GM04503 (cell line): ENCODE data around the gene CSNK2B.

ENCODE experiments used
- DNase-seq: peaks from one replicate; pipeline ENCODE4 v3.0.0-alpha.2; 2012; ENCODE audit warnings: low read depth

CSNK2B gene

DNA sequence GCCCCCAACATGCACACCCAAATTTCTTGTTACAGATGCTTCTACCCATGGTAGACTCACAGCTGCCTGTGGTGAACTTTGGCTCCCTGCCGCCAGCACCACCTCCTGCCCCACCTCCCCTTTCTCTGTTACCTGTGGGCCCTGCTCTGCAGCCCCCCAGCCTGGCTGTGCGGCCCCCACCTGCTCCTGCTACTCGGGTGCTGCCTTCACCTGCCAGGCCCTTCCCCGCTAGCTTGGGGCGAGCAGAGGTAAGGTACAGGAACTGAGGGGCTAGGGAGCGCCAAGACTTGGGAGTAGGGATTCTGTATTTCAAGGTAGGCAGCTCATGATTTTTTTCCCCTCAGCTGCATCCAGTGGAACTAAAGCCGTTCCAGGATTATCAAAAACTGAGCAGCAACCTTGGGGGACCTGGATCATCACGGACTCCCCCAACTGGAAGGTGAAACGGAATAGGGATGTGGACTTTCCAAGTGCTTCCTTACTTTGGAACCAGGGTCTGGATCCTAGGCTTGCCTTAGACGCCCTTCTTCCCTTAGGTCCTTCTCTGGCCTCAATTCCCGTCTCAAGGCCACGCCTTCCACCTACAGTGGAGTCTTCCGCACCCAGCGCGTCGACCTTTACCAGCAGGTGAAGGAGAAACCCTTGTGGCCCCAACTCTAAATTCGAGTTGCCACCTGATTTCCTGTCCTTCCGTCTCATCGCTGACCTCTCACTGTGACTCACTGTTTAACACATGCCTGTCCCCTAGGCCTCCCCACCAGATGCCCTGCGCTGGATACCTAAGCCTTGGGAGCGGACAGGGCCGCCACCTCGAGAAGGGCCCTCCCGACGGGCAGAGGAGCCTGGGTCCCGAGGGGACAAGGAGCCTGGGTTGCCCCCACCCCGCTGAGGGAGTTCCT, 28.9 kb upstream of the CSNK2B start:
- DNase-seq = no peak

GRCh38 chr6:31639043-31639442, 26.8 kb upstream of the CSNK2B start:
- no peak for DNase-seq

DNA sequence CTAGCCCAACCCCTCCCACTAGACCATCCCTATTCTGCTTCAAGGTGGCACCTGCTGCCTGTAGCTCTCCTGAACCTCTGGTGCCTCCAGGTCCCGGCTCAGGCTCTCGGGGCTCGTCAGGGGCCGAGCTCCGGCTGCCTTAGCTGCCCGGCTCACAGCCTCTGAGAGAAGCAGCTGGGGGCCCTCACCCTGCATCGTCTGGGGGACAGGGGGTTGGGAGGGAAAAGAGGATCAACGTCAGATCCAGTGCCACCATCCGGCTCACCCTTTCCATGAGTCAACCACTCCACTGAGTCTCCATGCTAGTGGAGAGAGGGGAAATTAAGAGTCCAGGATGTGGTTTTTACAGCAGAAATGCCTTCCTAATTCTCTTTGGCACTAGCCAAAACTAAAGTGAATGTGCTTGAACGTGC, 26.4 kb upstream of the CSNK2B start:
- no peak for DNase-seq

DNA sequence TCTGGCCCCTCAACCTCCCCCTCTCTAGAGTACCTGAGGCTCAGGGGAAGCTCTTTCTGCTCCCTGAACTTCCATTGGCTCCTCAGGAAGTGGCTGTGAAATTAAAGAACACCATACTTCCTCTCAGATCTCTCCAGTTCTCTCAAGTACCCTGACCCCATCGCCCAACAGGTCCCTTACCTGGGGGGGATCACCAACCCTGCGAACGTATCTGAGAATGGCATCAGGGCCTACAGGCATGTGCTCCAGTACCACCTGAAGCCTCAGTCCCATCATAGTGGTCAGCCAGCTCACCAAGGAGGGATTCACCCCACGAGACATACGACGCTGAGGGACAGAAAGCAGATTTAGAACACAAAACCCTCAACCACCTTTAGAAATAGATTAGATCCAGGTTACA, 25.3 kb upstream of the CSNK2B start:
- DNase-seq = no peak

DNA sequence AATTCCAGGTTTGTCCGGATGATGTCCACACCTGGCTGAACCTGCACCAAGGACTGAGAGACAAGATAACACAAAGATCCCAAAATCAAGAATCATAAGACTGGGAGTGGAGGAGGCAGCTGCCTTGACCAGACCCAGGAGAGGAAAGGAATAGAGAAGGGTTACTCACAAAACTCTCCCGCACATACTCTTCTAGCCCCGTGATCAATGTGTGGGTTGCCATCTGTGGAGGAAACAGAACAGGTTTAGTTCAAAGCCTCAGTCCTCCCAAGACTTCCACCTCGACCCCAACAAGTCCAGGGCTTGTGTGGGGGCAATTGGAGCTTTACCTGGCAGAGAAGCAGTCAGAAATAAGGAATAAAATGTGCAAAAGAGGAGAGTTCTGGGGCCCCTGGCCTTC, 24.5 kb upstream of the CSNK2B start:
- no peak for DNase-seq

- no peak for DNase-seq
Observed at GRCh38 chr6:31642798-31643570, 22.9 kb upstream of the CSNK2B start.

GRCh38 chr6:31643818-31644454, 21.9 kb upstream of the CSNK2B start:
- no peak for DNase-seq

GRCh38 chr6:31645325-31645724, 20.6 kb upstream of the CSNK2B start:
- no peak for DNase-seq

DNA sequence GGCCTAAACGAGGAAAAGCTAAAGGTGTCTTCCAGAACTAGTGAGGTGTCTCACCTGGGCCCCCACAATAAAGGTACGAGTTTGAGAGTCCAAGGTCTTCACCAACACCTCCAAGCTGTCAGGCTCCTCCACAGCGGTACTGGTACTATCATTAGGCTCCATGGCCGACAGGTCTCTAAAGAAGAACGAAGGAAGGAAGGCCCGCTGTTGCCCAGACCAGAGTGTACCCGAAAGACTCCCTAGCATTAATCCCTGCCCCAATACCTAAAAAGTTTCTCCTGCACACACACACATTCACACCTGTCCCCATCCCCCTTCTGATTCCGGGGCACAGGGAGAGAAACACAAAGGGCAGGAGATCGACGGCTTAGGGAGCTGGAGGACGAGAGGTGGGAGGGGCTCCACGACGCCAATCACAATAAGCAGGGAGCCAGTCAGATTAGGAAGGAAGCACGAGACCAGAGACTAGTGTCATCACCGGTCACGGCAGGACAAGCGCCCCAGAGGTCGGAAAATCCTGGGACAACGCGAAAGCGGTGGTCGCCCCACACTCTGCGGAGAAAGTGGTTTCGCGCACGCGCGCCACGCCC, 14.2 kb upstream of the CSNK2B start:
- DNase-seq = no peak

DNA sequence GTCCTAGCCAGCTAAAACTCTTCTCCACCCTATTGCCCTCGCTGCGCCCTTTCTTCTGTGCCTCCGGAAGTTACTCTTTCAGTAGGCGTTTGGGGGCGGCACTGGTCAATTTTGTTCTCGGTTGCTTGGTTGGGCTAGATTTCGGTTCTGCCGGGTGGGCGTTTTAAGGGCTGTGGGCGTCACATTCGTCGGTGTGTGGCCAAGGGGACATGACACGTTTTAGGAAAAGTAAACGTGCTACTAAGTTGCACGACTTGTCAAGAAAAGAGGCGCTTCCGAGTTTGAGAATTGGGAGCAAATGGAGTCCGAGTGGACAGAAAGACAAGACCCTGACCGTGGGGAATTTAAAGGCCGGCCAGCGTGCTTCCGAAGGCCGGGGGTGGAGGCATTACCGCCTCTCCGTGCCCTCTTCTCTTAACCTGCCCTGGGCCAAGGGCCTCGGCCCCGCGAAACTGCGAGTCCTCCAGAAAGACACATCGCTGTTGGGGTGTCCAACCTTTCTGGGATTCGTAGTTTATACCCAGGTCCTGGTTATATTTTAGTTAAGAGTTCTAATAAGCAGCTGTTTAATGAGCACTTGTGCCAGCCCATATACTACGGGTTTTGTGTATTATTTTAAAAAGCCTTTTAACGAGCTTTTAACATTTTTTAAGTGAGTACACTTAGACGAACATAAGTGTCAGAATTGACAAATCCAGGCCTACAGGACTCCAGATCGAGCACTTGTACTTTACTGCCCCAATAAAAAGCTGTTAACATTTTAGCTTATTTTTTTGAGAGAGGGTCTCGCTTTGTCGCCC, 12.8 kb upstream of the CSNK2B start:
- DNase-seq = no peak

DNA sequence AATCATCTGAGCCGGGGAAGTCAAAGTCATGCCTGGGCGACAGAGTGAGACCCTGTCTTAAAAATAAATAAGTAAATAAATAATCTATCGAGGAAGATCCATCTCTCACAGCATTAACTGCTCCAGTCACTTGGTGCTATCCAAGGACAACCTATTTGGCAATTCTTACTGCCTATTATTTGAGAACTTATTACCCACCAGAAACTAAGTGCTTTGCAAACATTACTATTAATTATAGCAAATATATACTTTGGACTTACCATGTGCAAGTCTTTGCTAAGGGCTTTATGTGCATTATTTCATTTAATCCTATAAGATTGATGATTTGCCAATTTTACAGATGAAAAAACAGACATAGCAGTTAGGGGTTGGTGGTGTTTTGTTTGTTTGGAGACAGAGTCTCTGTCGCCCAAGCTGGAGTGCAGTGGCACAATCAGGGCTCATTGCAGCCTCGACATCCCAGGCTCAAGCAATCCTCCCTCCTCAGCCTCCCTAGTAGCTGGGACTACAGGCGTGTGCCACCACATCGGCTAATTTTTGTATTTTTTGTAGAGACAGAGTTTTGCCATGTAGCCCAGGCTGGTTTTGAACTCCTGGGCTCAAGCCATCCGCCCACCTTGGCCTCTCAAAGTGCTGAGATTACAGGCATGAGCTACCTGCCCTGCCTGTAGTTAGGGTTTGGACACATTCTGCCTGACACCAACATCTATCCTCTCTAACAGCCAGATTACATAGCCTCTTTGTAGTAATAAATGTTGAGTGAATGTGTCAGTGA, 11.1 kb upstream of the CSNK2B start:
- no peak for DNase-seq

GRCh38 chr6:31655349-31656237, 10.3 kb upstream of the CSNK2B start, which contains the start of gene APOM:
TSS of gene APOM (plus strand) at chr6:31655894. CDS start at chr6:31655967, 73 bp downstream.
- DNase-seq = no peak

- DNase-seq = no peak
Observed at GRCh38 chr6:31657406-31658157, 8.3 kb upstream of the CSNK2B start.

- no peak for DNase-seq
Observed at GRCh38 chr6:31658158-31658688, 7.7 kb upstream of the CSNK2B start.

- DNase-seq = no peak
Observed at GRCh38 chr6:31658983-31659648, 6.8 kb upstream of the CSNK2B start.

- DNase-seq = no peak
Observed at GRCh38 chr6:31659649-31660380, 6.1 kb upstream of the CSNK2B start.
